ENCODE measurements around the gene YARS1.
"Not testable (repeated sequence)": the region's sequence is repeated elsewhere in the genome, so short reads cannot be mapped to it uniquely, and the experiment has no call there.

The YARS1 gene

DNA sequence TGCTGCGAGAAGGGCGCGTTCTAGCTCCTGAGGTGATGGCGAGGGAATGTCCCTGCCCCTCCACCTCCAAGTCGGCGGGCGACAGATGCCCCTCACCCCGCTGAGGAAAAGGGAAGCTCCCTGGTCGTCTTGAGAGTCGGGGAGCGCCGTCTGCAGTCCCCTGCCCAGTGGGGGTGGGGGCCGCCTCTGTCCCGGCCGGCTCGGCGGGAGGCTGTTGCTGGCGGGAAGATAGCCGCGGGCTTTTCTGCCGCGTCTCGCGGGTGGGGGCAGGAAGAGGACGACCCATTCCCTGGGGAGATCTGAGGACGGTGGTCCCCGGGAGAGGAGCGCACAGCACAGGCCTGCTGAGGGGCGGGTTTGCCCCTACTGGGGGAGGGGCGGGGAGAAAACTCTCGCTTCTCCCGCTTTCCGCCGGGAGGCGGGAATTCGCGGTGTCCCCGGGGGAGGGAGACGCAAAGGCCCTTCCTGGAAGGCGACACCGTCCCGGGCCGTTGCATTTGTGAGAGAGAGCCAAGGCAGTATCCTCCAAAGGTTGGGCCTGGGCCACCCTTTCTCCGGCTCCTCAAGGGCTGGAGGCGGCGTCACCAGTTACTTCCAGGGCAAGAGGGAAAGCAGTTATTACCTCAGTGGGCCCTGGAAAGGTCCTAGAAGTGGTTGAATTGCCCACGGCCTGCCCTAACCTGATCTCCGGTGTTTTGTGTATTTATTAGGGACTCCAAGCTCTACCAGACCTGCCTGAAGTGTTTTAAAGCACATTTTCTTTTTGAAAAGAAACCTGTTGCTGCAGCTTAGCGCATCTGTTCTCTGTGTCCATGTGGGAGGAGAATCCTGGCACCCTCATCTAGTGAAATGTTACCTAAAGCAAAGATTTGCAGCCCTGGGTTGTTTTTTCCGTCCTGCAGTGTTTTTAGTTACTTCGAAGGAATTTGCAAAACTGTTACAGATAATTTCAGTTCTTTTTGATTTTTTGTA is 943 bp upstream of the YARS1 start:
- peak in 53 of 56 donors; percentile 4 to 76 (median 55) for DNase-seq

DNA sequence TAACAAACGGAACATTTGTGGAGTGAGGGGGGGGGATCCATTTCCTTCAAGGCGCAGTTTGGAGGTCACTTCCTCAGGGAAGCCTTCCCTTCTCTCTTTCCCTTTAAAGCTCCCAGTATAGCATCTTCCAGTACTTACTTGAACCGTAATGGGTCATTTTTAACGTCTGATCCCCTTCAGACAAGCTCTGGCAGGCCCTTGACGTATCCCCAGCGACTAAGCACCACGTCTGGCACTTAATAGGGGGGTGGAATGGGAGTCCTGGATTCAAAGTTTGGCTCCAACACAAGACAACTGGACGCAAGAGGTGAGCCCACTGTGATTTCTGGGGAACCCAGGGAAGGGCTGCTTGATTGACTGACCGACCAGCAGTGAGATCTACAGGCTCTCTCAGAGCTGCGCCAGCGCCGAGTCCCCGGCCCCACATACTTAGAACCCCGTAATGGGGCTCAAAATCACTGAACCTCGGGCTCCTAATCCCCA is 441 bp downstream of the YARS1 start:
- peak in 8 of 56 donors; percentile 22 to 52 (median 44) for DNase-seq

DNA sequence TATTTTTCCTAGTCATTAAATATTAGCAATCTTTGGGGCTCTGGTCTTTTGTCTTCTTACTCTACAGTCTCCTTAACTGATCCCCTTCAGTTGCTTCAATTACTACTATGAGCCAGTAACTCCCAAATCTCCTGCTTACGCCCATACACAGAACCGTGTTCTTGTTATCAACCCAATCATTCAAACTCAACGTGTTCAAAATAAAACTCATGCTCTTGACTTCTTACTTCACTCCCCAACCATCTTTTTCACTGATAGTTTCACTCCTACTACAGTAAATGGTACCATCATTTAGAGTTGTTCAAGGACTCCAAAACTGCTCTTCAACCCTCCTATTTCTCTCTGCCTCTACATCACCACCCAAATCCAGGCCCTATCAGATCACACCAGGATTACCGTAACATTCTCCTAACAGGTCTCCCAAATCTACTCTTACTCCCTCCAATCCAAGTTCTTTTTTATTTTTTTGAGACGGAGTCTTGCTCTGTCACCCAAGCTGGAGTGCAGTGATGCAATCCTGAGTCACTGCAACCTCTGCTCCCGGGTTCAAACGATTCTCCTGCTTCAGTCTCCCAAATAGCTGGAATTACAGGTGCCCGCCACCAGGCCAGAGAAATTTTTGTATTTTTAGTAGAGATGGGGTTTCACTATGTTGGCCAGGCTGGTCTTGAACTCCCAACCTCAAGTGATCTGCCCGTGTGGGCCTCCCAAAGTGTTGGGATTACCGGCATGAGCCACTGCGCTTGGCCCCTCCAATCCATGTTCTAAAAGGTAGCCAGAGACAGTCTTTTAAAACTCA is 3.0 kb downstream of the YARS1 start:
- DNase-seq = no peak

GRCh38 chr1:32811917-32812316 is 5.2 kb downstream of the YARS1 start:
- no peak for DNase-seq

DNA sequence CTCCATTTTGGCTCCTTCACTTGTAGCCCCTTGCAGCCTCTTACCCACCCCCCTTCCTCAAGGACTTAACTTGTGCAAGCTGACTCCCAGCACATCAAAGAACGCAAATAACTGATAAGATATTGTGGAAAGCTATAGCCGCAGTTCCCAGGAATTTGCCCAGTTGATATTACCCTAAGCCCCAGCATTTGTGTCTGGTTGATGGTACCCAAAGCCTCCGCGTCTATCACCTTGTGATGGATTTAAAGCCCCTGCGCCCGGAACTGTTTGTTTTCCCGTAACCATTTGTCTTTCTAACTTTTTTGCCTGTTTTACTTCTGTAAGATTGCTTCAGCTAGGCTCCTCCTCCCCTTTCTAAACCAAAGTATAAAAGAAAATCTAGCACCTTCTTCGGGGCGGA is 5.9 kb downstream of the YARS1 start:
- no peak for DNase-seq

- DNase-seq = no peak
Measured at GRCh38 chr1:32810358-32810757, 6.8 kb downstream of the YARS1 start.

DNA sequence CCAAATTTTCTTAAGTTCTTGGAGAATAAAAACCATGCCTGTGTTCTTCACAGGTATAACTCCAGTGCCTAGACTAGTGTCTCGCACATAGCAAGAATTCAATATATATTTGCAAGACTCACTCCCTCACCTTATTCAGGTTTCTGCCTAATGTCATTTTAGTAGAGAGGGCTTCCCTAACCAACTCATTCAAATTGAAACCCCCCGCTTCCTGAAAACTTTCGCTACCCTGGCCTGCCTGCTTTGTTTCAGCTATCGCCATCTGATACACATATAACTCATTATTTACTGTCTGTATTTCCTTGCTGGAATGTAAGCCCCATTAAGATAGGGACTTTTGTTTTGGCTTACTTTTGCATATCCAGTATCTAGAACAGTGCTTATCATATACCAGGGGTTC is 8.6 kb downstream of the YARS1 start:
- DNase-seq = no peak

- no peak for DNase-seq
Measured at GRCh38 chr1:32806910-32807523, 10.1 kb downstream of the YARS1 start.

DNA sequence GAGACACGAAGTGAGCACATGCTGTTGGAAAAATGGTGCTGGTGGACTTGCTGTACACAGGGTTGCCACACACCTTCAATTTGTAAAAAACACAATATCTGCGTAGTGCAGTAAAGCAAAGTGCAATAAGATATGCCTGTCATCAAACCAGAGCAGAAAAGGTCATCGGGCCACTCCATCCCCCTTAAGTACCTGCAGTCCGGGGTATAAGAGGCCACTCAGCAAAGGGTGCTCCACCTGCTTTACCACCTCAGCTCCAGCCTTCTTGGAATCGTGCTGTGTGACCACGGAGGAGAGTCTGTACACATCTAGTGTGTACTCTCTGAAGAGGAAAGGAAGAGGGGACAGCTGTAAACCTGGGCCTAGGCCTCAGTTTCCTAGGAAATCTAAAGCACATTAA is 10.9 kb downstream of the YARS1 start:
- DNase-seq = no peak

DNA sequence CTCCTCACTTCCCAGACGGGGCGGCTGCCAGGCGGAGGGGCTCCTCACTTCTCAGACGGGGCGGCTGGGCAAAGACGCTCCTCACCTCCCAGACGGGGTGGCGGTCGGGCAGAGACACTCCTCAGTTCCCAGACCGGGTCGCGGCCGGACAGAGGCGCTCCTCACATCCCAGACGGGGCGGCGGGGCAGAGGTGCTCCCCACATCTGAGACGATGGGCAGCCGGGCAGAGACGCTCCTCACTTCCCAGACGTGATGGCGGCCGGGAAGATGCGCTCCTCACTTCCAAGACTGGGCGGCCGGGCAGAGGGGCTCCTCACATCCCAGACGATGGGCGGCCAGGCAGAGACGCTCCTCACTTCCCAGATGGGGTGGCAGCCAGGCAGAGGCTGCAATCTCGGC is 12.7 kb downstream of the YARS1 start:
- DNase-seq = not testable (repeated sequence)

DNA sequence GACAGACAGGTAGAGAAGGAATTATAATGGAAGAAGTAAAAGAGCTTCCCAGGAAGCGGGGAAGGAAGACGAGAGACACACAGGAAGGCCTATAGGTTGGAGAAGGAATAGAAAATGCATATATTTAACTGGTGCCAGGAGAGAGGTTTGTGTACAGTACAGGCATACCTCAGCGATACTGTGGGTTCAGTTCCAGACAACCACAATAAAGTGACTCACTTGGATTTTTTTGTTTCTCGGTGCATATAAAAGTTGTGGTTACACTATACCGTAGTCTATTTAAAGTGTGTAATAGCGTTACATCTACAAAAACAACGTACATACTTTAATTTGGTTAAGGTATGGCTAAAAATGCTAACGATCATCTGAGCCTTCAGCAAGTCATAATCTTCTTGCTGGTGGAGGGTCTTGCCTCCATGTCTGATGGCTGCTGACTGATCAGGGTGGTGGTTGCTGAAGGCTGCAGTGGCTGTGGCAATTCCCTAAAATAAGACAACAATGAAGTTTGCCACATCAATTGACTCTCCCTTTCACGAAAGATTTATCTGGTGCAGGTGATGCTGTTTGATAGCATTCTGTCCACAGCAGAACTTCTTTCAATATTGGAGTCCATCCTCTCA is 16.0 kb downstream of the YARS1 start:
- DNase-seq = no peak

DNA sequence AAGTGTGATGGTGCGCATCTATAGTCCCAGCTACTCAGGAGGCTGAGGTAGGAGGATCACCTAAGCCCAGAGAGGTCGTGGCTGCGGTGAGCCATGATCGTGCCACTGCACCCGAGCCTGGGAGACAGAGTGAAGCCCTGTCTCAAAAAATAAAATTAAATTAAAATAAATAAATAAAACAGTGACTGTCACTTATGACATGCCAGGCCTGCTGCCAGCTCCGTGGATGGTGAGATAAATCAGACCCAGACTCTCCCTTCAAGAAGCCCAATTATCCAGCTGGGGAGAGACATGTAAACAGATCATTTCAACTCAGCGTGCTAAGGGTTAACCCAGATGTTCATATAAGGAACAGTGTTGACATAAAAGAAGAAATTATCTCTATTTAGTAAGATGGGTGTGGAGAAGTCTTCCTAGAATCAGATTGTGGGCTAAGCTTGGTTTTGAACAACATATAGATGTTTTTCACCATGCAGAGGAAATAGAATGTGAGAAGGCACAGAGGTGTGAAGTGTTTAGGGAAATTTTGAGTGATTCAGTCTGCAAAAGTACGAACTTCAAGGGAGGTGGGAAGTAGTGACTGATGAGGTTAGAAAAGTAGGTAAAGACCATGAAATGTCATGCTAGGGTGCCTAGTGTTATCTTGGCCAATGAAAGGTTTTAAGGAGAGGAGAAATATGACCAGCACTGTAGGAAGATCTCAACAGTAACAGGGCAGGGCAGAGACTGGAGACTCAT is 18.3 kb downstream of the YARS1 start:
- no peak for DNase-seq

DNA sequence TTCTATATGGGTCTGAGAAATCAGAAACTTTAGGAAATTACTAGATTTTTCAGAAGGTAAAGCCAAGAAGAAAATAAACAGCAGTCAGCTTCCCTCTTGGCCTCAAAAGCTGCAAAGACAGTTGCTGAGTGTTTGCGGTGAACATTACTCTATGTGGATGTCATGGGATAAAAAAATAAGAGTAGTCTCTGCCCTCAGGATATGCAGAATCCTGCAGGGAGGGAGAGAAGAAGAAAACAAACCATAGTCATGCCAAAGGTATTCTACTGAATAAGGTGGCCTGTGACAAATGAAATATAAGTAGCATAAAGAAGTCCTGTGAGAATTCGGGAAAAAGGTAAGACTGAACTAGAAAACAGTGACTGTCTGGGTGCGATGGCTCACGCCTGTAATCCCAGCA is 19.0 kb downstream of the YARS1 start:
- no peak for DNase-seq

DNA sequence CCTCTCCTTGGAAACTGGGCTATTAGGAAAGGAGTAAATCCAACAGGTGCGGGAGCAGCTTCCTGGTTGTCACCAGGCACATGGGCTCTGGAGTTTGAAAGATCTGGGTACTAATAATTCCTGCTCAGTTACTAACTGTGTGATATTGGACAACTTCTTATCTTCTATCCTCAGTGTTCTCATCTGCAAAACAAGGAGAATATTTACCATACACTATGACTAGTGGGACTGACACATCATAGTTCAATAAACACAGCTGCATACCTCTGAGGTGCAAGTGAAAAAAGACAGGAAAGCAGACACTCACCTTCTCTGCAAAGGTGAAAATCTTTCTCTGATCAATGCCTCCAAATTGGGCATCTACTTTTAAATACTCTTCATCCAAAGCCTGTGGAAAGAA is 19.7 kb downstream of the YARS1 start:
- no peak for DNase-seq

- not testable (repeated sequence) for DNase-seq
Measured at GRCh38 chr1:32795763-32796162, 21.4 kb downstream of the YARS1 start.

GRCh38 chr1:32791881-32792280 is 25.3 kb downstream of the YARS1 start:
- DNase-seq = no peak

DNA sequence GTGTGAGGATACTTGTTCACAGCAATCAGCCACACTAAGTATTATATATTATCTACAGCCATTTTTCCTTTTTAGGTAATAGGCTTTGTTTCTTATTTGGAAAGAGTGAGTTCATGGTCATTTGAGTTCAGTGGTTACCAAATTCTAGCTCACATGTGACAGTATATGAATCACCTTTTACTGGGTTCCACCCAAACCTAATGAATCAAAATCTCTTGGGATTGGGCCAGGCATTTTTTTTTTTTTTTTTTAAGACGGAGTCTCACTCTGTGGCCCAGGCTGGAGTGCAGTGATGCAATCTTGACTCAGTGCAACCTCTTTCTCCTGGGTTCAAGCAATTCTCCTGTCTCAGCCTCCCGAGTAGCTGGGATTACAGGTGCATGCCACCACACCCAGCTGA is 27.8 kb downstream of the YARS1 start:
- DNase-seq = not testable (repeated sequence)

GRCh38 chr1:32786856-32787255 is 30.3 kb downstream of the YARS1 start:
- no peak for DNase-seq

DNA sequence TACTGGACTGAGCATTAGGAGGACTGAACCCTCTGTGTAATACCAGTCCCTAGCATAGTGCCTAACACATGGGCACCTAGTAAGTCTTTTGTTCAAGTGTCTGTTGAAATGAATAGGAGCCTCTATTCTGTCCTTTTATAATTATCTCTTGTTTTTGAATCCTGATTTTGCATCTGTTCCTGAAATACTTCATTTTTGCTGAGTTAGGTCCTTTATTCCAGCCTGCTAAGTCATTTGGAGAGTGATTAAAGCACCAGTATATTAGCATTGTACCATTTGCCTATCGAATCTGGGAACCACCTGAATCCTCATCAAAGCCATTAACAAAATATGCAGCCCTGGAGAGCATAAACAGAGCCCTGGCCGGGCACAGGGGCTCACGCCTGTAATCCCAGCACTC is 32.3 kb downstream of the YARS1 start:
- DNase-seq = no peak

DNA sequence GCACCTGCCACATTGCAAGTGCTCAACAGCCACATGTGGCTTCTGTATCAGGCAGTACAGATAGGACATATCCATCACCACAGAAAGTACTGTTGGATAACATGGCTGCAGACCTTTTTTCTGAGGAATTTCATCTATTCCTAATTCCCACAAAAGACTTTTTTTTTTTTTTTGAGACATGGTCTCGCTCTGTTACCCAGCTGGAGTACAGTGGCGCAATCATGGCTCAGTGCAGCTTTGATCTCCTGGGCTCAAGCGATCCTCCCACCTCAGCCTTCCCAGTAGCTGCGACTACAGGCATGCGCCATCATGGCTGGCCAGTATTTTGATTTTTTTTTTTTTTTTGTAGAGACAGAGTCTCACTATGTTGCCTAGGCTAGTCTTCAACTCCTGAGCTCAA is 33.3 kb downstream of the YARS1 start:
- DNase-seq = no peak

- DNase-seq = no peak
Measured at GRCh38 chr1:32782086-32782485, 35.1 kb downstream of the YARS1 start.
